Activated CD8-positive, alpha-beta T cell treated with anti-CD3 and anti-CD28 coated beads for 36 hours (primary cell): ENCODE results near the gene CHCHD3. TPM values are rescaled to one million over a fixed set of nuclear protein-coding genes. Genes with fewer than 3 reads are reported as not detected.

ENCODE experiments used
- ATAC-seq: fragments of 200-7000 bp; cut with Tn5 transposase; one replicate; pipeline ENCODE4 v1.10.0; 2021; ENCODE audit warnings: mild to moderate bottlenecking, moderate library complexity
- CTCF ChIA-PET: fragments of 350-600 bp; sonication (Branson Sonifier 250); formaldehyde crosslinking; loops from one replicate; lab custom pipeline; 2021; ENCODE audit warnings: antibody characterized with exemption; lab: Charles Lee
- POLR2A ChIA-PET: fragments of 350-600 bp; sonication (Branson Sonifier 250); formaldehyde crosslinking; loops from one replicate; lab custom pipeline; 2021; ENCODE audit warnings: antibody characterized with exemption; lab: Charles Lee
- DNase-seq: peaks from one replicate; pipeline ENCODE4 v3.0.0-alpha.2; 2020
- H3K27ac Mint-ChIP-seq: one replicate; pipeline ENCODE4 v1.8.0; 2021; ENCODE audit warnings: mild to moderate bottlenecking, mixed read lengths
- H3K27me3 Mint-ChIP-seq: one replicate; pipeline ENCODE4 v1.8.0; 2021; ENCODE audit warnings: mixed read lengths
- H3K36me3 Mint-ChIP-seq: one replicate; pipeline ENCODE4 v1.8.0; 2021; ENCODE audit warnings: low read depth, mixed read lengths
- H3K4me1 Mint-ChIP-seq: one replicate; pipeline ENCODE4 v1.8.0; 2021; ENCODE audit warnings: low read depth, mixed read lengths
- H3K4me3 Mint-ChIP-seq: one replicate; pipeline ENCODE4 v1.8.0; 2021; ENCODE audit warnings: mild to moderate bottlenecking, moderate library complexity, mixed read lengths
- H3K9me3 Mint-ChIP-seq: one replicate; pipeline ENCODE4 v1.8.0; 2021; ENCODE audit warnings: mixed read lengths
- CTCF ChIP-seq: fragments of 200-600 bp; IDR thresholded peaks from one replicate; pipeline ENCODE4 v1.8.0; 2022; ENCODE audit warnings: antibody characterized with exemption, mild to moderate bottlenecking
- intact Hi-C: fragments of 100-400 bp; cut with micrococcal nuclease; formaldehyde crosslinking; loops from one replicate; pipeline ENCODE4 v1.10.0; 2022
- total RNA-seq, 2 experiments: library from RNA; stranded (reverse); gene quantifications; one replicate each; pipeline ENCODE4 v1.2.3, GENCODE V29; 2021

CHCHD3 gene
- total RNA-seq, 2 experiments from 2014 or later = 61.4 to 63.4 TPM

DNA sequence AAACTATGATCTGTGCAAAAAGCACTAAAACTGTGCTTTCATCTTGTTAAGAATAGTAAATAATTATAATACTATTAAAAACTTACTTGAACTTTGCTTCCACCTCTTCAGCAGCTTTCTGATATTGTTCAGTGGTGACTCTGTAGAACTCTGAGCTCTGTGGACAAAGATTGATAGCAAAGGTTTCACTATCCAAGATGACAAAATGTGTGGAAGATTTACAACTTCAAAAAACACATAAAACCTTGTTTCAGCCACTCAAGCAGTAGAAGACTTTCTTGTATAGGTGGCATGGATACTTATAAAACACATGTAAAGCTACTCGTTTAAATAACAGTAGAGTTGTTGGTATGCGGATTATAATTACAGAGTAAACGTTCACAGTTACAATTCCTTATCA is 243.6 kb downstream of the CHCHD3 start:
- Mint-ChIP-seq H3K4me3 (no peak overlapping the region), H3K27me3 (no peaks in the 10 kb centered on the region), H3K27ac (no peak overlapping the region), H3K36me3 (peaks cover 32% of the 10 kb centered on the region), H3K9me3 (no peaks in the 10 kb centered on the region), H3K4me1 (no peaks in the 10 kb centered on the region)
- DNase-seq = no peak
- intact Hi-C loops = no loop called here
- CTCF ChIA-PET = no interaction called here
- POLR2A ChIA-PET = no interaction called here
- no peak for ATAC-seq
- no peak for TF ChIP-seq CTCF

GRCh38 chr7:132837529-132837928 is 244.4 kb downstream of the CHCHD3 start:
- no peak for TF ChIP-seq CTCF
- DNase-seq (no peak), ATAC-seq (no peak)
- Mint-ChIP-seq H3K27ac (no peak overlapping the region), H3K9me3 (no peaks in the 10 kb centered on the region), H3K4me1 (no peaks in the 10 kb centered on the region), H3K4me3 (no peak overlapping the region), H3K27me3 (no peaks in the 10 kb centered on the region), H3K36me3 (peaks cover 32% of the 10 kb centered on the region)
- intact Hi-C loops = no loop called here
- POLR2A ChIA-PET = no interaction called here
- CTCF ChIA-PET = no interaction called here

DNA sequence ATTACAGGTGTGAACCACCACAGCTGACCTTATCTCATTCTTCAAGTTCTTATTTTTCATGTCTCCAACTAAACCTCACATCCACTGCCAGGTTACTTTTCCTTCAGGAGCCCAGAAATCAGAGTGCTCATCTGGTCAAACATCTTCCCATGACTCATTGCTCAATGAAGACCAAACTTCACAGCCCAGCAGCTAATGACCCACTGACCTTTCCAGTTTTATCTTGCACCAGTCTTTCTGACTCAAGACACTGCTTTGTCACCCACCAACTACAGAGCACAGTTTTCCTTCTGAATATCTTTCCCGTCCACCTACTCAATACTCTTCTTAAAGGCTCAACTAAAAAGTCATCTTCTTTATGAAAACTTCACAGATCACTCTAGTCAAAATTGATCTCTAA is 245.1 kb downstream of the CHCHD3 start:
- CTCF ChIA-PET = no interaction called here

GRCh38 chr7:132830941-132831340 is 250.9 kb downstream of the CHCHD3 start:
- peaks cover 26% of the 10 kb centered on the region for H3K36me3 Mint-ChIP-seq
- H3K27ac Mint-ChIP-seq = no peak overlapping the region
- H3K9me3 Mint-ChIP-seq = no peaks in the 10 kb centered on the region
- CTCF ChIA-PET = no interaction called here
- peaks cover 14% of the 10 kb centered on the region for H3K4me1 Mint-ChIP-seq
- ATAC-seq (no peak), DNase-seq (no peak)
- POLR2A ChIA-PET = no interaction called here
- H3K27me3 Mint-ChIP-seq = no peaks in the 10 kb centered on the region
- no peak for TF ChIP-seq CTCF
- intact Hi-C loops = no loop called here
- H3K4me3 Mint-ChIP-seq = no peak overlapping the region

More for the DNA sequence above, 245.1 kb downstream of the CHCHD3 start:
- no peak for TF ChIP-seq CTCF
- H3K4me3 Mint-ChIP-seq = no peak overlapping the region
- H3K27me3 Mint-ChIP-seq = no peaks in the 10 kb centered on the region
- ATAC-seq (no peak), DNase-seq (no peak)
- no peaks in the 10 kb centered on the region for H3K4me1 Mint-ChIP-seq
- no peaks in the 10 kb centered on the region for H3K9me3 Mint-ChIP-seq
- H3K27ac Mint-ChIP-seq = no peak overlapping the region
- intact Hi-C loops = no loop called here
- peaks cover 32% of the 10 kb centered on the region for H3K36me3 Mint-ChIP-seq
- POLR2A ChIA-PET = no interaction called here

DNA sequence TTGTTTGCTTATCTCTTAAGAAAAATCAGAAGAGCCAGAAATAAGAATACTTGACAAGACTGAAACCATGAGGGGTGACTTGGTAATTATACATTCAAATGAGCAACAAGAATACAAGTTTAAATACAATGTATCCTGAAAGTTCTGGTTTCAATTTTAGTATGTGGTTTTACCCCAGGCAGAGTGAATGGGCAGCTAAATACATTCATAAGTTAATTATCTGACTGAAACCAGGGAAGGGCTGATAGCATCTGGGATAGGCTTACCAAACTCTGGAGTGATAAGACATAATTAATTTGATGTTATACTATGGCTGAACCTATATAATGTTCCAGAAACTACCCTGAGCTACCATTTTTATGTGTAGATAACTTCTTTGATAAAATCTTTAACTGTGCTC is 253.4 kb downstream of the CHCHD3 start:
- Mint-ChIP-seq H3K27ac (no peak overlapping the region), H3K4me1 (peaks cover 20% of the 10 kb centered on the region), H3K9me3 (no peaks in the 10 kb centered on the region), H3K27me3 (no peaks in the 10 kb centered on the region), H3K36me3 (peaks cover 27% of the 10 kb centered on the region), H3K4me3 (no peak overlapping the region)
- CTCF ChIA-PET = interaction anchor here (0.8 kb wide), 1 partner anchor 23 kb away, joined by 3 read pairs; no protein-coding TSS in a partner anchor
- DNase-seq (no peak), ATAC-seq (no peak)
- TF ChIP-seq CTCF = no peak
- POLR2A ChIA-PET = no interaction called here
- intact Hi-C loops = no loop called here
